PFSK-1 (cell line): Measurements from ENCODE around the gene LTC4S.

ENCODE experiments used
- POLR2AphosphoS5 ChIP-seq: IDR thresholded peaks from 2 replicates; pipeline ENCODE4 v1.6.1; 2012; ENCODE audit warnings: low read depth, mild to moderate bottlenecking, control low read depth, low read length, moderate library complexity
- REST ChIP-seq, 2 experiments: IDR thresholded peaks; 2 replicates each; pipeline versions ENCODE4 v1.6.1 to v1.8.0; 2011 to 2012; ENCODE audit warnings: low read depth in 2 of 2, low read length in 2 of 2, control low read depth in 1 of 2, inconsistent platforms in 1 of 2, mild to moderate bottlenecking in 1 of 2, moderate library complexity in 1 of 2; ENCODE audit not compliant: insufficient read depth in 1 of 2
- SIN3A ChIP-seq: IDR thresholded peaks from 2 replicates; pipeline ENCODE4 v1.6.1; 2012; ENCODE audit warnings: mild to moderate bottlenecking, low read length, moderate library complexity, borderline replicate concordance; ENCODE audit not compliant: insufficient read depth
- TAF1 ChIP-seq: IDR thresholded peaks from 2 replicates; pipeline ENCODE4 v1.6.1; 2012; ENCODE audit warnings: low read length, control low read depth, borderline replicate concordance; ENCODE audit not compliant: insufficient read depth

- TF ChIP-seq SIN3A (no peak), POLR2AphosphoS5 (no peak), REST (IDR thresholded peaks at IDR 0.05; ENCODE audit: insufficient read depth in 1 of 2, low read depth in 2 of 2, low read length in 2 of 2) (no peak), TAF1 (no peak)
Measured at GRCh38 chr5:179762079-179762780, 31.6 kb upstream of the LTC4S start.
